GM23338 (cell line): Measurements from ENCODE around the gene CEP44. TPM values are rescaled to one million over a fixed set of nuclear protein-coding genes. Genes with fewer than 3 reads are reported as not detected.

Experiments used
- ATAC-seq: fragments of 200-7000 bp; cut with Tn5 transposase; 3 replicates; pipeline ENCODE4 v1.9.1; 2020
- DNase-seq: peaks from one replicate; pipeline ENCODE4 v3.0.0-alpha.2; 2015; ENCODE audit warnings: low spot score
- H2AFZ ChIP-seq: fragments of 200-600 bp; sonication (generic); 2 replicates; pipeline ENCODE4 v1.8.0; 2016; ENCODE audit warnings: antibody characterized with exemption, mild to moderate bottlenecking, moderate library complexity
- H3F3A ChIP-seq: fragments of 200-600 bp; sonication (generic); replicated peaks from 2 replicates; pipeline ENCODE4 v1.8.0; 2017; ENCODE audit warnings: antibody characterized with exemption, mixed run types, low read depth
- H3K27ac ChIP-seq: fragments of 200-600 bp; sonication (generic); 2 replicates; pipeline ENCODE4 v1.6.1; 2016; ENCODE audit warnings: low read depth
- H3K27me3 ChIP-seq: fragments of 200-600 bp; sonication (generic); 2 replicates; pipeline ENCODE4 v1.8.0; 2016; ENCODE audit warnings: mild to moderate bottlenecking, mixed run types, moderate library complexity; ENCODE audit not compliant: insufficient read depth
- H3K36me3 ChIP-seq: fragments of 200-600 bp; sonication (generic); 2 replicates; pipeline ENCODE4 v1.8.0; 2016; ENCODE audit warnings: mild to moderate bottlenecking; ENCODE audit not compliant: insufficient read depth
- H3K4me1 ChIP-seq: fragments of 200-600 bp; sonication (generic); 2 replicates; pipeline ENCODE4 v1.8.0; 2016; ENCODE audit warnings: mild to moderate bottlenecking, moderate library complexity; ENCODE audit not compliant: insufficient read depth
- H3K4me2 ChIP-seq: fragments of 200-600 bp; sonication (generic); 2 replicates; pipeline ENCODE4 v1.7.1; 2017; ENCODE audit warnings: mixed run types
- H3K4me3 ChIP-seq: fragments of 200-600 bp; sonication (generic); 2 replicates; pipeline ENCODE4 v1.6.1; 2016; ENCODE audit warnings: mixed run types
- H3K79me2 ChIP-seq: fragments of 200-600 bp; sonication (generic); replicated peaks from 2 replicates; pipeline ENCODE4 v1.8.0; 2017; ENCODE audit warnings: mild to moderate bottlenecking; ENCODE audit not compliant: insufficient read depth
- H3K9me2 ChIP-seq: fragments of 200-600 bp; sonication (generic); 2 replicates; pipeline ENCODE4 v1.8.0; 2017; ENCODE audit not compliant: insufficient read depth
- H4K20me1 ChIP-seq: fragments of 200-600 bp; sonication (generic); replicated peaks from 2 replicates; pipeline ENCODE4 v1.8.0; 2017; ENCODE audit warnings: mild to moderate bottlenecking; ENCODE audit not compliant: insufficient read depth
- H3K27ac Mint-ChIP-seq: 2 replicates; pipeline ENCODE4 v1.8.0; 2020; ENCODE audit warnings: inconsistent platforms, mild to moderate bottlenecking, moderate library complexity, mixed read lengths
- H3K27me3 Mint-ChIP-seq: 3 replicates; pipeline ENCODE4 v1.8.0; 2022; ENCODE audit warnings: low read depth, mild to moderate bottlenecking, moderate library complexity, mixed read lengths, inconsistent platforms; ENCODE audit not compliant: insufficient read depth, poor library complexity
- H3K36me3 Mint-ChIP-seq: 3 replicates; pipeline ENCODE4 v1.8.0; 2021; ENCODE audit warnings: low read depth, mild to moderate bottlenecking, inconsistent platforms, moderate library complexity, mixed read lengths
- H3K4me1 Mint-ChIP-seq: 3 replicates; pipeline ENCODE4 v1.8.0; 2020; ENCODE audit warnings: mild to moderate bottlenecking, inconsistent platforms, mixed read lengths
- H3K4me3 Mint-ChIP-seq: 3 replicates; pipeline ENCODE4 v1.8.0; 2021; ENCODE audit warnings: moderate library complexity, mild to moderate bottlenecking, inconsistent platforms, mixed read lengths
- H3K9me3 Mint-ChIP-seq: 3 replicates; pipeline ENCODE4 v1.8.0; 2020; ENCODE audit warnings: moderate library complexity, mild to moderate bottlenecking, inconsistent platforms, mixed read lengths
- CREB1 ChIP-seq: fragments of 250-450 bp; sonication (Bioruptor Pico); IDR thresholded peaks from 2 replicates; pipeline ENCODE4 v1.5.0; 2020; ENCODE audit warnings: low read depth, mild to moderate bottlenecking, moderate library complexity
- CTCF ChIP-seq, 2 experiments: fragments of 200-600 bp in 1 of 2; sonication (generic) in 1 of 2; conservative IDR thresholded peaks; 2 replicates each; pipeline versions ENCODE4 v1.5.1 to v1.6.1; 2016 to 2017; ENCODE audit warnings: antibody characterized with exemption in 2 of 2, low read depth in 2 of 2, mild to moderate bottlenecking in 2 of 2, moderate library complexity in 1 of 2
- ETS1 ChIP-seq: IDR thresholded peaks from 2 replicates; pipeline ENCODE4 v1.6.1; 2016; ENCODE audit warnings: antibody characterized with exemption
- EZH2 ChIP-seq: fragments of 200-600 bp; sonication (generic); IDR thresholded peaks from one replicate; pipeline ENCODE4 v1.8.0; 2017; ENCODE audit warnings: antibody characterized with exemption, mild to moderate bottlenecking, low read depth; ENCODE audit not compliant: unreplicated experiment
- EZH2phosphoT487 ChIP-seq: fragments of 200-600 bp; sonication (generic); IDR thresholded peaks from one replicate; pipeline ENCODE4 v1.8.1; 2018; ENCODE audit warnings: antibody characterized with exemption; ENCODE audit not compliant: unreplicated experiment
- JUNB ChIP-seq: IDR thresholded peaks from one replicate; pipeline ENCODE4 v1.6.1; 2016; ENCODE audit warnings: antibody characterized with exemption; ENCODE audit not compliant: unreplicated experiment
- NANOG ChIP-seq: IDR thresholded peaks from 2 replicates; pipeline ENCODE4 v1.6.1; 2016; ENCODE audit warnings: antibody characterized with exemption, borderline replicate concordance
- POLR2AphosphoS5 ChIP-seq: IDR thresholded peaks from 2 replicates; pipeline ENCODE4 v1.6.1; 2016; ENCODE audit warnings: antibody characterized with exemption, low read depth
- REST ChIP-seq: IDR thresholded peaks from one replicate; pipeline ENCODE4 v1.6.1; 2018; ENCODE audit warnings: antibody characterized with exemption; ENCODE audit not compliant: unreplicated experiment
- STAT1 ChIP-seq: IDR thresholded peaks from one replicate; pipeline ENCODE4 v1.6.1; 2016; ENCODE audit warnings: antibody characterized with exemption; ENCODE audit not compliant: unreplicated experiment
- ZNF114 ChIP-seq: fragments of 250-450 bp; sonication (Bioruptor Pico); IDR thresholded peaks from 2 replicates; pipeline ENCODE4 v1.5.0; 2020; ENCODE audit warnings: mild to moderate bottlenecking, moderate library complexity
- ZNF331 ChIP-seq: fragments of 250-450 bp; sonication (Bioruptor Pico); IDR thresholded peaks from 2 replicates; pipeline ENCODE4 v1.5.0; 2020; ENCODE audit warnings: low read depth, mild to moderate bottlenecking, moderate library complexity
- polyA plus RNA-seq: library from polyadenylated mRNA; unstranded; fragments of >200 nt; fragmentation: Nextera tagmentation; extraction: Ambion mirVana; gene quantifications from 2 replicates; pipeline ENCODE4 v1.2.1, GENCODE V29; 2016
- total RNA-seq: library from RNA; depleted of rRNA; stranded (reverse); fragments of >200 nt; shearing (Covaris generic); gene quantifications from 2 replicates; pipeline ENCODE4 v1.2.3, GENCODE V29; 2014
- TF ChIP-seq, protein P1 (sequence below): fragments of 250-450 bp; sonication (Bioruptor Pico); IDR thresholded peaks from 2 replicates; pipeline ENCODE4 v1.5.0; 2020; ENCODE audit warnings: mild to moderate bottlenecking, moderate library complexity

Gene CEP44
- total and polyA plus RNA-seq, 2 experiments from 2014 or later = 12.1 to 17.4 TPM

- Histone ChIP-seq H3K4me1 (peaks cover 5% of the 10 kb centered on the region; the same call in 1 of the 2 replicates), H3K36me3 (no peaks in the 10 kb centered on the region), H3K4me3 (no peak overlapping the region), H4K20me1 (no peaks in the 10 kb centered on the region; the same call in 1 of the 2 replicates), H3K4me2 (no peak overlapping the region), H2AFZ (no peak overlapping the region), H3K27me3 (no peaks in the 10 kb centered on the region), H3K79me2 (peaks cover 17% of the 10 kb centered on the region), H3K9me2 (no peaks in the 10 kb centered on the region), H3F3A (no peaks in the 10 kb centered on the region), H3K27ac (no peak overlapping the region)
- Mint-ChIP-seq H3K27me3 (no peaks in the 10 kb centered on the region), H3K4me1 (peaks cover 9% of the 10 kb centered on the region; the same call in 1 of the 3 replicates), H3K4me3 (no peak overlapping the region), H3K36me3 (no peaks in the 10 kb centered on the region), H3K9me3 (no peaks in the 10 kb centered on the region), H3K27ac (no peak overlapping the region)
- DNase-seq (no peak), ATAC-seq (no peak)
- no peak for TF ChIP-seq POLR2AphosphoS5
- no peak for TF ChIP-seq EZH2phosphoT487
- TF ChIP-seq CREB1 (CRISPR knock-in tag) = no peak
- no peak for TF ChIP-seq NANOG
- TF ChIP-seq, protein P1, sequence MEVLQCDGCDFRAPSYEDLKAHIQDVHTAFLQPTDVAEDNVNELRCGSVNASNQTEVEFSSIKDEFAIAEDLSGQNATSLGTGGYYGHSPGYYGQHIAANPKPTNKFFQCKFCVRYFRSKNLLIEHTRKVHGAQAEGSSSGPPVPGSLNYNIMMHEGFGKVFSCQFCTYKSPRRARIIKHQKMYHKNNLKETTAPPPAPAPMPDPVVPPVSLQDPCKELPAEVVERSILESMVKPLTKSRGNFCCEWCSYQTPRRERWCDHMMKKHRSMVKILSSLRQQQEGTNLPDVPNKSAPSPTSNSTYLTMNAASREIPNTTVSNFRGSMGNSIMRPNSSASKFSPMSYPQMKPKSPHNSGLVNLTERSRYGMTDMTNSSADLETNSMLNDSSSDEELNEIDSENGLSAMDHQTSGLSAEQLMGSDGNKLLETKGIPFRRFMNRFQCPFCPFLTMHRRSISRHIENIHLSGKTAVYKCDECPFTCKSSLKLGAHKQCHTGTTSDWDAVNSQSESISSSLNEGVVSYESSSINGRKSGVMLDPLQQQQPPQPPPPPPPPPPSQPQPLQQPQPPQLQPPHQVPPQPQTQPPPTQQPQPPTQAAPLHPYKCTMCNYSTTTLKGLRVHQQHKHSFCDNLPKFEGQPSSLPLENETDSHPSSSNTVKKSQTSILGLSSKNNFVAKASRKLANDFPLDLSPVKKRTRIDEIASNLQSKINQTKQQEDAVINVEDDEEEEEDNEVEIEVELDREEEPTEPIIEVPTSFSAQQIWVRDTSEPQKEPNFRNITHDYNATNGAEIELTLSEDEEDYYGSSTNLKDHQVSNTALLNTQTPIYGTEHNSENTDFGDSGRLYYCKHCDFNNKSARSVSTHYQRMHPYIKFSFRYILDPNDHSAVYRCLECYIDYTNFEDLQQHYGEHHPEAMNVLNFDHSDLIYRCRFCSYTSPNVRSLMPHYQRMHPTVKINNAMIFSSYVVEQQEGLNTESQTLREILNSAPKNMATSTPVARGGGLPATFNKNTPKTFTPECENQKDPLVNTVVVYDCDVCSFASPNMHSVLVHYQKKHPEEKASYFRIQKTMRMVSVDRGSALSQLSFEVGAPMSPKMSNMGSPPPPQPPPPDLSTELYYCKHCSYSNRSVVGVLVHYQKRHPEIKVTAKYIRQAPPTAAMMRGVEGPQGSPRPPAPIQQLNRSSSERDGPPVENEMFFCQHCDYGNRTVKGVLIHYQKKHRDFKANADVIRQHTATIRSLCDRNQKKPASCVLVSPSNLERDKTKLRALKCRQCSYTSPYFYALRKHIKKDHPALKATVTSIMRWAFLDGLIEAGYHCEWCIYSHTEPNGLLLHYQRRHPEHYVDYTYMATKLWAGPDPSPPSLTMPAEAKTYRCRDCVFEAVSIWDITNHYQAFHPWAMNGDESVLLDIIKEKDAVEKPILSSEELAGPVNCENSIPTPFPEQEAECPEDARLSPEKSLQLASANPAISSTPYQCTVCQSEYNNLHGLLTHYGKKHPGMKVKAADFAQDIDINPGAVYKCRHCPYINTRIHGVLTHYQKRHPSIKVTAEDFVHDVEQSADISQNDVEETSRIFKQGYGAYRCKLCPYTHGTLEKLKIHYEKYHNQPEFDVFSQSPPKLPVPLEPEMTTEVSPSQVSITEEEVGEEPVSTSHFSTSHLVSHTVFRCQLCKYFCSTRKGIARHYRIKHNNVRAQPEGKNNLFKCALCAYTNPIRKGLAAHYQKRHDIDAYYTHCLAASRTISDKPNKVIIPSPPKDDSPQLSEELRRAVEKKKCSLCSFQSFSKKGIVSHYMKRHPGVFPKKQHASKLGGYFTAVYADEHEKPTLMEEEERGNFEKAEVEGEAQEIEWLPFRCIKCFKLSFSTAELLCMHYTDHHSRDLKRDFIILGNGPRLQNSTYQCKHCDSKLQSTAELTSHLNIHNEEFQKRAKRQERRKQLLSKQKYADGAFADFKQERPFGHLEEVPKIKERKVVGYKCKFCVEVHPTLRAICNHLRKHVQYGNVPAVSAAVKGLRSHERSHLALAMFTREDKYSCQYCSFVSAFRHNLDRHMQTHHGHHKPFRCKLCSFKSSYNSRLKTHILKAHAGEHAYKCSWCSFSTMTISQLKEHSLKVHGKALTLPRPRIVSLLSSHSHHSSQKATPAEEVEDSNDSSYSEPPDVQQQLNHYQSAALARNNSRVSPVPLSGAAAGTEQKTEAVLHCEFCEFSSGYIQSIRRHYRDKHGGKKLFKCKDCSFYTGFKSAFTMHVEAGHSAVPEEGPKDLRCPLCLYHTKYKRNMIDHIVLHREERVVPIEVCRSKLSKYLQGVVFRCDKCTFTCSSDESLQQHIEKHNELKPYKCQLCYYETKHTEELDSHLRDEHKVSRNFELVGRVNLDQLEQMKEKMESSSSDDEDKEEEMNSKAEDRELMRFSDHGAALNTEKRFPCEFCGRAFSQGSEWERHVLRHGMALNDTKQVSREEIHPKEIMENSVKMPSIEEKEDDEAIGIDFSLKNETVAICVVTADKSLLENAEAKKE (CRISPR knock-in tag) = no peak
- TF ChIP-seq STAT1 = no peak
- TF ChIP-seq JUNB = no peak
- TF ChIP-seq REST = no peak
- TF ChIP-seq CTCF (conservative IDR thresholded peaks at IDR 0.05; ENCODE audit: low read depth in 2 of 2) = no peak
- TF ChIP-seq ZNF331 (CRISPR knock-in tag) = no peak
- no peak for TF ChIP-seq EZH2
- no peak for TF ChIP-seq ETS1
- TF ChIP-seq ZNF114 = no peak
These were observed 2.5 kb upstream of the CEP44 start for GRCh38 chr4:174281182-174281737.
